ENCODE data around the gene DNAH1.

GRCh38 chr3:52406791-52407510 lies 90.8 kb downstream of the DNAH1 start:
- TF ChIP-seq CTCF (IDR thresholded peaks at IDR 0.05), result no peak
- no peak for TF ChIP-seq POLR2A (IDR thresholded peaks at IDR 0.05)
- no peak for TF ChIP-seq POLR2AphosphoS5 (IDR thresholded peaks at IDR 0.05)

All from gastroesophageal sphincter (tissue), 3 donors.